ENCODE results near the gene PCDHB8.
"Not testable (repeated sequence)": the region's sequence is repeated elsewhere in the genome, so short reads cannot be mapped to it uniquely, and the experiment has no call there.

- TF ChIP-seq CTCF (IDR thresholded peaks at IDR 0.05); EP300 (IDR thresholded peaks at IDR 0.05); POLR2A (IDR thresholded peaks at IDR 0.05; ENCODE audit: low read depth): not testable (repeated sequence)
These were observed 32.7 kb downstream of the PCDHB8 start for GRCh38 chr5:141210281-141210680.

Measured in esophagus muscularis mucosa (tissue), 4 donors.